ENCODE measurements around the gene RPL10. TPM values are rescaled to one million over a fixed set of nuclear protein-coding genes. Genes with fewer than 3 reads are reported as not detected.

Gene RPL10
- total RNA-seq, 2 donors from 2014 or later: 2,142 to 2,551 TPM

DNA sequence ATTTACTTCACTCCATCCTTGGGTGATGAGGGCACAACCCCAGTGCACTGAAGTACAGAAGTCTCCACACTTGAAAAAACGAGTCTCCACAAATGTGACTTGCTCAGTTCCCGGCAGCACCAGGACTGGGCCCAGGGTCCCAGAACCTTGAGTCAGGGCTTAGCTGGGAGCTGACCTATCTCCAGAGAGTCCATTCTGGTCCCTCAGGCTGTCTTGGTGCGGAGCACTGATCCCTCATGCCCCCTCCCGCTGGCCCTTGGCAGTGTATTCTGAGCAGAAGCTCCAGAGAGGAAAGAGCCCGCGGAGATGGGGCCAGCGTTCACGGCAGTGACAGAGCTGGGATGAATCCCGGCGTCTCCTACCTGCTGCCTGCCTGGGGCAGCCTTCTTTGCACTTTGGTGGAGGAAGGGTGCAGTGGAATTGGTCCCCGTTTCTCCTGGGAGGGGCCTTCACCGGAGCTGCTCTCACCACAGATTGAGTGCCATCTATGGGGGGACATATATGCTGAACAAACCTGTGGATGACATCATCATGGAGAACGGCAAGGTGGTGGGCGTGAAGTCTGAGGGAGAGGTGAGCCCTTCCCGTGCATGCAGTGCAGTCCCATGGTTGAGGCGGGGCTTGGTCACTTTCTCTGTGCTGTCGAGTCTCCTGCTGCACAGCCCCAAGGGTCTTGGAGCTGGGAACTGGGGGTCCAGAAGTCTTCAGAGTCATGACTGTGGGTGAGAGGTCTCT, 42.6 kb downstream of the RPL10 start:
- H3K27me3 Mint-ChIP-seq (ENCODE audit: insufficient read depth): no peaks in the 10 kb centered on the region
- H3K36me3 Mint-ChIP-seq (ENCODE audit: low read depth): peaks cover 14% of the 10 kb centered on the region
- H3K4me3 Mint-ChIP-seq: no peak overlapping the region

DNA sequence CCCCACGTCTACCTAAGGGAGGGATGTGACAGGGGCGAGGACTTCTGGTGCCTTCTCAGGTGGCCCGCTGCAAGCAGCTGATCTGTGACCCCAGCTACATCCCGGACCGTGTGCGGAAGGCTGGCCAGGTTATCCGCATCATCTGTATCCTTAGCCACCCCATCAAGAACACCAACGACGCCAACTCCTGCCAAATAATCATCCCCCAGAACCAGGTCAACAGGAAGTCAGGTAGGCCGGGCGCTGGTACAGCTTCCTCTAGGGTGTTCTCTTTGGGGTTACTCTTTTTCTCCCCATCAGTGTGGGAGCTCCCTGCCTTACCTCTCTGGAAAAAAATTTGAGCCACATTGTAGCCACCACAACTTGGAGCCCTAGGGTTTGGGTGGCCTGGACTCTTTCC, 43.4 kb downstream of the RPL10 start:
- Mint-ChIP-seq H3K4me1 (no peaks in the 10 kb centered on the region), H3K27ac (no peak overlapping the region), H3K4me3 (no peak overlapping the region), H3K27me3 (ENCODE audit: insufficient read depth) (no peaks in the 10 kb centered on the region), H3K9me3 (peaks cover 65% of the 10 kb centered on the region), H3K36me3 (ENCODE audit: low read depth) (peaks cover 18% of the 10 kb centered on the region)
- Histone ChIP-seq H3K4me1 (ENCODE audit: control insufficient read depth, insufficient read depth, low read length) (no peaks in the 10 kb centered on the region), H3K36me3 (ENCODE audit: control insufficient read depth, insufficient read depth, low read length) (peaks cover 25% of the 10 kb centered on the region), H3K27me3 (ENCODE audit: control insufficient read depth, insufficient read depth, low read length, poor library complexity, severe bottlenecking) (no peaks in the 10 kb centered on the region), H3K4me3 (ENCODE audit: low read length) (no peak overlapping the region), H3K9ac (ENCODE audit: extremely low read depth, low read length, poor library complexity, severe bottlenecking) (no peak overlapping the region), H3K9me3 (ENCODE audit: control insufficient read depth, low read length) (no peaks in the 10 kb centered on the region), H3K27ac (ENCODE audit: low read depth, low read length) (no peak overlapping the region)
- 95% methylated on average over 11 of the region's 11 CpGs; no CpG with 5 or more reads in 1 of the 2 experiments for WGBS, 2 experiments (ENCODE audit: insufficient coverage in 1 of 2, insufficient read length in 1 of 2)
- no peak for DNase-seq
- TF ChIP-seq, protein P1, sequence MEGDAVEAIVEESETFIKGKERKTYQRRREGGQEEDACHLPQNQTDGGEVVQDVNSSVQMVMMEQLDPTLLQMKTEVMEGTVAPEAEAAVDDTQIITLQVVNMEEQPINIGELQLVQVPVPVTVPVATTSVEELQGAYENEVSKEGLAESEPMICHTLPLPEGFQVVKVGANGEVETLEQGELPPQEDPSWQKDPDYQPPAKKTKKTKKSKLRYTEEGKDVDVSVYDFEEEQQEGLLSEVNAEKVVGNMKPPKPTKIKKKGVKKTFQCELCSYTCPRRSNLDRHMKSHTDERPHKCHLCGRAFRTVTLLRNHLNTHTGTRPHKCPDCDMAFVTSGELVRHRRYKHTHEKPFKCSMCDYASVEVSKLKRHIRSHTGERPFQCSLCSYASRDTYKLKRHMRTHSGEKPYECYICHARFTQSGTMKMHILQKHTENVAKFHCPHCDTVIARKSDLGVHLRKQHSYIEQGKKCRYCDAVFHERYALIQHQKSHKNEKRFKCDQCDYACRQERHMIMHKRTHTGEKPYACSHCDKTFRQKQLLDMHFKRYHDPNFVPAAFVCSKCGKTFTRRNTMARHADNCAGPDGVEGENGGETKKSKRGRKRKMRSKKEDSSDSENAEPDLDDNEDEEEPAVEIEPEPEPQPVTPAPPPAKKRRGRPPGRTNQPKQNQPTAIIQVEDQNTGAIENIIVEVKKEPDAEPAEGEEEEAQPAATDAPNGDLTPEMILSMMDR (conservative IDR thresholded peaks at IDR 0.05): no peak

More for the DNA sequence above, 42.6 kb downstream of the RPL10 start:
- Mint-ChIP-seq H3K9me3 (peaks cover 63% of the 10 kb centered on the region), H3K27ac (no peak overlapping the region), H3K4me1 (no peaks in the 10 kb centered on the region)
- Histone ChIP-seq H3K4me1 (ENCODE audit: control insufficient read depth, insufficient read depth, low read length) (no peaks in the 10 kb centered on the region), H3K27ac (ENCODE audit: low read depth, low read length) (no peak overlapping the region), H3K36me3 (ENCODE audit: control insufficient read depth, insufficient read depth, low read length) (peaks cover 22% of the 10 kb centered on the region), H3K9me3 (ENCODE audit: control insufficient read depth, low read length) (no peaks in the 10 kb centered on the region), H3K27me3 (ENCODE audit: control insufficient read depth, insufficient read depth, low read length, poor library complexity, severe bottlenecking) (no peaks in the 10 kb centered on the region), H3K9ac (ENCODE audit: extremely low read depth, low read length, poor library complexity, severe bottlenecking) (no peak overlapping the region), H3K4me3 (ENCODE audit: low read length) (no peak overlapping the region)
- WGBS, 2 experiments (ENCODE audit: insufficient coverage in 1 of 2, insufficient read length in 1 of 2): 89% methylated on average over 17 of the region's 17 CpGs; no CpG with 5 or more reads in 1 of the 2 experiments
- no peak for DNase-seq
- TF ChIP-seq, protein P1 (conservative IDR thresholded peaks at IDR 0.05): no peak

DNA sequence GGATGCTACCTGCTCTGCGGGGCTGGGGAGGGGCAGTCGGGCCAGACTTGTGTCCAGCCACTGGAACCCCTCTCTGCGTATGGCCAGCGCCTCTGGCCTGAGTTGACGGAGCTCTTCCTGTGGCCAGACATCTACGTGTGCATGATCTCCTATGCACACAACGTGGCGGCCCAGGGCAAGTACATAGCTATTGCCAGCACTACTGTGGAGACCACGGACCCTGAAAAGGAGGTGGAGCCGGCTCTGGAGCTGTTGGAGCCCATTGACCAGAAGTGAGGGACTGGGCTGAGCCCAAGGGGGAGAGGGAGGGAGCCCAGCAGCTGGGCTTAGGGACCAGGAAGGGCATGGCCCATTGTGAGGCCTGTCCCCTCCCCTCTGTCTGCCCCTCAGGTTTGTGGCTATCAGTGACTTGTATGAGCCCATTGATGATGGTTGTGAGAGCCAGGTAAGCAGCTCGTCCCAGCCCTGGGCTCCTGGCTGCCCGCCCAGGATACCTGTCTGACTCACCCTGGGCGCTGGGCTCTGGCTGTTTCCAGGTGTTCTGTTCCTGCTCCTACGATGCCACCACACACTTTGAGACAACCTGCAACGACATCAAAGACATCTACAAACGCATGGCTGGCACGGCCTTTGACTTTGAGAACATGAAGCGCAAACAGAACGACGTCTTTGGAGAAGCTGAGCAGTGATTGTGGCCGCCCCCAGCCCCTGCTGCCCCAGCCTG, 44.0 kb downstream of the RPL10 start:
- H3K27ac Mint-ChIP-seq: no peak overlapping the region
- peaks cover 70% of the 10 kb centered on the region for H3K9me3 Mint-ChIP-seq
- Histone ChIP-seq H3K27me3 (ENCODE audit: control insufficient read depth, insufficient read depth, low read length, poor library complexity, severe bottlenecking) (no peaks in the 10 kb centered on the region), H3K4me3 (ENCODE audit: low read length) (no peak overlapping the region), H3K36me3 (ENCODE audit: control insufficient read depth, insufficient read depth, low read length) (peaks cover 29% of the 10 kb centered on the region), H3K9ac (ENCODE audit: extremely low read depth, low read length, poor library complexity, severe bottlenecking) (no peak overlapping the region), H3K9me3 (ENCODE audit: control insufficient read depth, low read length) (no peaks in the 10 kb centered on the region), H3K4me1 (ENCODE audit: control insufficient read depth, insufficient read depth, low read length) (no peaks in the 10 kb centered on the region), H3K27ac (ENCODE audit: low read depth, low read length) (no peak overlapping the region)
- H3K27me3 Mint-ChIP-seq (ENCODE audit: insufficient read depth): no peaks in the 10 kb centered on the region
- no peak for DNase-seq
- H3K36me3 Mint-ChIP-seq (ENCODE audit: low read depth): peaks cover 24% of the 10 kb centered on the region
- TF ChIP-seq, protein P1 (conservative IDR thresholded peaks at IDR 0.05): no peak
- no peak overlapping the region for H3K4me3 Mint-ChIP-seq
- 92 to 98% methylated on average over 12 to 21 of the region's 21 CpGs for WGBS, 2 experiments (ENCODE audit: insufficient coverage in 1 of 2, insufficient read length in 1 of 2)
- H3K4me1 Mint-ChIP-seq: no peaks in the 10 kb centered on the region
